ENCODE data around the gene SCARB1. TPM values are rescaled to one million over a fixed set of nuclear protein-coding genes. Genes with fewer than 3 reads are reported as not detected.

Gene SCARB1
- total and polyA plus RNA-seq, 2 of the 13 experiments (the other 11 are each of a cell fraction or from before 2014, with no cell fraction given), result 63.4 to 160 TPM

- peak; percentile 32; the same call in 1 of the 2 replicates for TF ChIP-seq RARA (CRISPR knock-in tag; IDR thresholded peaks at IDR 0.05)
- TF ChIP-seq HOXA3 (CRISPR knock-in tag; IDR thresholded peaks at IDR 0.05), result no peak
- peak; percentile 13; the same call in 1 of the 2 replicates for TF ChIP-seq ZNF609 (CRISPR knock-in tag; IDR thresholded peaks at IDR 0.05; ENCODE audit: borderline replicate concordance)
- TF ChIP-seq NFE2L1 (CRISPR knock-in tag; IDR thresholded peaks at IDR 0.05; ENCODE audit: borderline replicate concordance), result no peak
- no peak for TF ChIP-seq ZBTB25 (CRISPR knock-in tag; IDR thresholded peaks at IDR 0.05)
- TF ChIP-seq PHF21A (CRISPR knock-in tag; IDR thresholded peaks at IDR 0.05), result peak; percentile 95
- peak; percentile 52; the same call in 1 of the 2 replicates for TF ChIP-seq ZNF740 (CRISPR knock-in tag; IDR thresholded peaks at IDR 0.05)
- no peak for TF ChIP-seq E2F5 (CRISPR knock-in tag; conservative IDR thresholded peaks at IDR 0.05)
- TF ChIP-seq ZNF720 (CRISPR knock-in tag; IDR thresholded peaks at IDR 0.05), result no peak
- TF ChIP-seq ZNF10 (CRISPR knock-in tag; IDR thresholded peaks at IDR 0.05; ENCODE audit: borderline replicate concordance, low read depth), result no peak
- no peak for TF ChIP-seq POGZ (CRISPR knock-in tag; IDR thresholded peaks at IDR 0.05)
- no peak for TF ChIP-seq POLR2AphosphoS2 (IDR thresholded peaks at IDR 0.05; ENCODE audit: low read depth, low read length)
- TF ChIP-seq ZMAT5 (CRISPR knock-in tag; IDR thresholded peaks at IDR 0.05; ENCODE audit: borderline replicate concordance, low read depth), result no peak
- TF ChIP-seq ELK4 (CRISPR knock-in tag; IDR thresholded peaks at IDR 0.05; ENCODE audit: borderline replicate concordance), result no peak
- TF ChIP-seq PRDM15 (CRISPR knock-in tag; IDR thresholded peaks at IDR 0.05), result no peak
Observed at GRCh38 chr12:124884587-124885438, 21.1 kb upstream of the SCARB1 start (continued).
